ENCODE measurements around the gene SF3B1.

GRCh38 chr2:197353393-197354168 lies 81.2 kb downstream of the SF3B1 start:
- no peak for TF ChIP-seq CTCF (optimal IDR thresholded peaks at IDR 0.05 in 1 of 3, IDR thresholded peaks at IDR 0.05 in 1 of 3, conservative IDR thresholded peaks at IDR 0.05 in 1 of 3; ENCODE audit: extremely low read depth in 1 of 3, insufficient read depth in 2 of 3, low read length in 3 of 3)
- TF ChIP-seq EZH2 (IDR thresholded peaks at IDR 0.05; ENCODE audit: low read length): no peak
